ENCODE results near the gene RPL10A.
A peak's percentile ranks its signal among the peaks of the same experiment; 100 is the strongest.

RPL10A gene

GRCh38 chr6:35457907-35458306 lies 10.3 kb upstream of the RPL10A start:
- DNase-seq, result no peak
- no peak overlapping the region for H3K27ac Mint-ChIP-seq
- H3K36me3 Mint-ChIP-seq (ENCODE audit: low read depth), result peaks cover 88% of the 10 kb centered on the region
- no peaks in the 10 kb centered on the region for H3K27me3 Mint-ChIP-seq
- H3K4me1 Mint-ChIP-seq (ENCODE audit: low read depth), result peaks cover 25% of the 10 kb centered on the region
- H3K9me3 Mint-ChIP-seq, result no peaks in the 10 kb centered on the region
- H3K4me3 Mint-ChIP-seq, result no peak overlapping the region

GRCh38 chr6:35461270-35461669 lies 6.9 kb upstream of the RPL10A start:
- Mint-ChIP-seq H3K36me3 (ENCODE audit: low read depth) (peaks cover 87% of the 10 kb centered on the region), H3K9me3 (no peaks in the 10 kb centered on the region), H3K27ac (no peak overlapping the region), H3K4me1 (ENCODE audit: low read depth) (no peaks in the 10 kb centered on the region), H3K27me3 (no peaks in the 10 kb centered on the region), H3K4me3 (no peak overlapping the region)
- DNase-seq, result no peak

- Mint-ChIP-seq H3K27me3 (no peaks in the 10 kb centered on the region), H3K36me3 (ENCODE audit: low read depth) (peaks cover 87% of the 10 kb centered on the region), H3K4me3 (no peak overlapping the region), H3K27ac (no peak overlapping the region), H3K4me1 (ENCODE audit: low read depth) (peaks cover 12% of the 10 kb centered on the region), H3K9me3 (no peaks in the 10 kb centered on the region)
- DNase-seq, result no peak
Observed at GRCh38 chr6:35463292-35463691, 4.9 kb upstream of the RPL10A start.

- no peak for DNase-seq
- Mint-ChIP-seq H3K36me3 (ENCODE audit: low read depth) (peaks cover 89% of the 10 kb centered on the region), H3K27me3 (no peaks in the 10 kb centered on the region), H3K4me3 (no peak overlapping the region), H3K4me1 (ENCODE audit: low read depth) (peaks cover 24% of the 10 kb centered on the region), H3K9me3 (no peaks in the 10 kb centered on the region), H3K27ac (no peak overlapping the region)
Observed at GRCh38 chr6:35465646-35466045, 2.6 kb upstream of the RPL10A start.

GRCh38 chr6:35468980-35469750 lies 964 bp downstream of the RPL10A start:
- H3K27ac Mint-ChIP-seq, result peak overlapping the region; percentile 99
- peaks cover 43% of the 10 kb centered on the region for H3K4me1 Mint-ChIP-seq (ENCODE audit: low read depth)
- no peak for DNase-seq
- H3K36me3 Mint-ChIP-seq (ENCODE audit: low read depth), result peaks cover 96% of the 10 kb centered on the region
- peak overlapping the region; percentile 98 for H3K4me3 Mint-ChIP-seq
- H3K9me3 Mint-ChIP-seq, result no peaks in the 10 kb centered on the region
- no peaks in the 10 kb centered on the region for H3K27me3 Mint-ChIP-seq

- H3K9me3 Mint-ChIP-seq, result no peaks in the 10 kb centered on the region
- no peaks in the 10 kb centered on the region for H3K27me3 Mint-ChIP-seq
- peaks cover 43% of the 10 kb centered on the region for H3K4me1 Mint-ChIP-seq (ENCODE audit: low read depth)
- peak overlapping the region; percentile 99 for H3K27ac Mint-ChIP-seq
- peak; percentile 56 for DNase-seq
- peak overlapping the region; percentile 98 for H3K4me3 Mint-ChIP-seq
- peaks cover 94% of the 10 kb centered on the region for H3K36me3 Mint-ChIP-seq (ENCODE audit: low read depth)
Observed at GRCh38 chr6:35469751-35470662, 1.8 kb downstream of the RPL10A start.

GRCh38 chr6:35470663-35471120 lies 2.5 kb downstream of the RPL10A start:
- Mint-ChIP-seq H3K27me3 (no peaks in the 10 kb centered on the region), H3K4me3 (peak overlapping the region; percentile 98), H3K9me3 (no peaks in the 10 kb centered on the region), H3K27ac (peak overlapping the region; percentile 99), H3K4me1 (ENCODE audit: low read depth) (peaks cover 43% of the 10 kb centered on the region), H3K36me3 (ENCODE audit: low read depth) (peaks cover 93% of the 10 kb centered on the region)
- no peak for DNase-seq

- no peak for DNase-seq
- Mint-ChIP-seq H3K4me3 (peak overlapping the region; percentile 98), H3K27me3 (no peaks in the 10 kb centered on the region), H3K36me3 (ENCODE audit: low read depth) (peaks cover 81% of the 10 kb centered on the region), H3K9me3 (no peaks in the 10 kb centered on the region), H3K27ac (peak overlapping the region; percentile 99), H3K4me1 (ENCODE audit: low read depth) (peaks cover 42% of the 10 kb centered on the region)
Observed at GRCh38 chr6:35471836-35472345, 3.7 kb downstream of the RPL10A start.

GRCh38 chr6:35473075-35473849 lies 5.1 kb downstream of the RPL10A start:
- Mint-ChIP-seq H3K4me1 (ENCODE audit: low read depth) (peaks cover 31% of the 10 kb centered on the region), H3K27me3 (no peaks in the 10 kb centered on the region), H3K27ac (peak overlapping the region; percentile 99), H3K9me3 (no peaks in the 10 kb centered on the region), H3K36me3 (ENCODE audit: low read depth) (peaks cover 67% of the 10 kb centered on the region), H3K4me3 (peak overlapping the region; percentile 55)
- DNase-seq, result peak; percentile 52

- Mint-ChIP-seq H3K27me3 (no peaks in the 10 kb centered on the region), H3K4me3 (peak overlapping the region; percentile 55), H3K9me3 (no peaks in the 10 kb centered on the region), H3K27ac (peak overlapping the region; percentile 80), H3K36me3 (ENCODE audit: low read depth) (peaks cover 62% of the 10 kb centered on the region), H3K4me1 (ENCODE audit: low read depth) (peaks cover 31% of the 10 kb centered on the region)
- peak; percentile 57 for DNase-seq
Observed at GRCh38 chr6:35473850-35474130, 5.6 kb downstream of the RPL10A start.

GRCh38 chr6:35474131-35474941 lies 6.1 kb downstream of the RPL10A start:
- peak; percentile 52 for DNase-seq
- peaks cover 30% of the 10 kb centered on the region for H3K4me1 Mint-ChIP-seq (ENCODE audit: low read depth)
- peak overlapping the region; percentile 55 for H3K4me3 Mint-ChIP-seq
- H3K27ac Mint-ChIP-seq, result peak overlapping the region; percentile 80
- peaks cover 56% of the 10 kb centered on the region for H3K36me3 Mint-ChIP-seq (ENCODE audit: low read depth)
- no peaks in the 10 kb centered on the region for H3K27me3 Mint-ChIP-seq
- no peaks in the 10 kb centered on the region for H3K9me3 Mint-ChIP-seq

GRCh38 chr6:35474942-35475570 lies 6.9 kb downstream of the RPL10A start:
- peak; percentile 40 for DNase-seq
- peaks cover 25% of the 10 kb centered on the region for H3K4me1 Mint-ChIP-seq (ENCODE audit: low read depth)
- peak overlapping the region; percentile 80 for H3K27ac Mint-ChIP-seq
- H3K27me3 Mint-ChIP-seq, result no peaks in the 10 kb centered on the region
- H3K9me3 Mint-ChIP-seq, result no peaks in the 10 kb centered on the region
- H3K4me3 Mint-ChIP-seq, result peak overlapping the region; percentile 33
- H3K36me3 Mint-ChIP-seq (ENCODE audit: low read depth), result peaks cover 49% of the 10 kb centered on the region

- no peak for DNase-seq
- Mint-ChIP-seq H3K4me3 (peak overlapping the region; percentile 33), H3K4me1 (ENCODE audit: low read depth) (peaks cover 20% of the 10 kb centered on the region), H3K27me3 (no peaks in the 10 kb centered on the region), H3K27ac (peak overlapping the region; percentile 80), H3K36me3 (ENCODE audit: low read depth) (peaks cover 44% of the 10 kb centered on the region), H3K9me3 (no peaks in the 10 kb centered on the region)
Observed at GRCh38 chr6:35475573-35475972, 7.4 kb downstream of the RPL10A start.
